Uterus (tissue), 2 donors: ENCODE measurements around the gene ASXL3.

Experiments used
- CTCF ChIP-seq, 4 experiments: fragments of 200-600 bp in 2 of 4; fragments of 450-650 bp in 2 of 4; sonication (generic) in 2 of 4; IDR thresholded peaks; one replicate each; pipeline ENCODE4 v1.5.1; 2016 to 2019; ENCODE audit warnings: antibody characterized with exemption in 4 of 4, mild to moderate bottlenecking in 2 of 4, moderate library complexity in 1 of 4
- POLR2A ChIP-seq, 2 donors: fragments of 450-650 bp; IDR thresholded peaks; one replicate each; pipeline ENCODE4 v1.6.1; 2016; ENCODE audit warnings: antibody characterized with exemption in 2 of 2, mild to moderate bottlenecking in 1 of 2, moderate library complexity in 1 of 2

GRCh38 chr18:33670029-33670428 lies 92.0 kb downstream of the ASXL3 start:
- TF ChIP-seq POLR2A (IDR thresholded peaks at IDR 0.05) (no peak), CTCF (IDR thresholded peaks at IDR 0.05) (no peak)
